ENCODE results near the gene NDUFS8. TPM values are rescaled to one million over a fixed set of nuclear protein-coding genes. Genes with fewer than 3 reads are reported as not detected.

NDUFS8 gene
- total and polyA plus RNA-seq, 2 of the 13 experiments (the other 11 are each of a cell fraction or from before 2014, with no cell fraction given), result 96.7 to 158 TPM

- no peak for TF ChIP-seq ATF6 (CRISPR knock-in tag; conservative IDR thresholded peaks at IDR 0.05)
- TF ChIP-seq PAXIP1 (CRISPR knock-in tag; conservative IDR thresholded peaks at IDR 0.05), result no peak; the same call in 1 of the 2 replicates
- no peak for TF ChIP-seq HNF1A (IDR thresholded peaks at IDR 0.05; ENCODE audit: low read depth)
- TF ChIP-seq HNF1A (CRISPR knock-in tag; IDR thresholded peaks at IDR 0.05; ENCODE audit: borderline replicate concordance), result 0 out of 2 replicates have a peak, but pooled peaks have one; percentile 20
- peak; percentile 70; the same call in 1 of the 2 replicates for TF ChIP-seq THAP7 (CRISPR knock-in tag; IDR thresholded peaks at IDR 0.05)
- 0 out of 2 replicates have a peak, but pooled peaks have one; percentile 49 for TF ChIP-seq ZNF710 (CRISPR knock-in tag; IDR thresholded peaks at IDR 0.05; ENCODE audit: borderline replicate concordance)
- no peak for TF ChIP-seq ZNF468 (CRISPR knock-in tag; IDR thresholded peaks at IDR 0.05)
- no peak for TF ChIP-seq SIN3A (IDR thresholded peaks at IDR 0.05; ENCODE audit: borderline replicate concordance, low read depth, low read length)
- no peak for TF ChIP-seq ZNF709 (CRISPR knock-in tag; IDR thresholded peaks at IDR 0.05)
- 0 out of 2 replicates have a peak, but pooled peaks have one; percentile 30 for TF ChIP-seq ZNF615 (CRISPR knock-in tag; IDR thresholded peaks at IDR 0.05; ENCODE audit: borderline replicate concordance)
- TF ChIP-seq ZNF691 (CRISPR knock-in tag; IDR thresholded peaks at IDR 0.05; ENCODE audit: borderline replicate concordance, low read depth), result 0 out of 2 replicates have a peak, but pooled peaks have one; percentile 81
- TF ChIP-seq PLRG1 (conservative IDR thresholded peaks at IDR 0.05), result no peak
- TF ChIP-seq KMT2A (CRISPR knock-in tag; IDR thresholded peaks at IDR 0.05), result peak; percentile 73
These were observed at the start of gene NDUFS8 (continued) for GRCh38 chr11:68030318-68031143.
